Esophagus squamous epithelium (tissue), 4 donors: ENCODE measurements around the gene RFX1.

Experiments
- POLR2A ChIP-seq, 4 donors: fragments of 450-650 bp; IDR thresholded peaks; one replicate each; pipeline ENCODE4 v1.6.1; 2017; ENCODE audit warnings: antibody characterized with exemption in 4 of 4, mild to moderate bottlenecking in 4 of 4, moderate library complexity in 3 of 4
- TF ChIP-seq, protein P1 (sequence below), 6 experiments: fragments of 450-650 bp in 4 of 6; fragments of 200-600 bp in 2 of 6; sonication (generic) in 2 of 6; IDR thresholded peaks; one replicate each; pipeline ENCODE4 v1.5.1; 2016 to 2019; ENCODE audit warnings: antibody characterized with exemption in 6 of 6, mild to moderate bottlenecking in 4 of 6, moderate library complexity in 4 of 6

DNA sequence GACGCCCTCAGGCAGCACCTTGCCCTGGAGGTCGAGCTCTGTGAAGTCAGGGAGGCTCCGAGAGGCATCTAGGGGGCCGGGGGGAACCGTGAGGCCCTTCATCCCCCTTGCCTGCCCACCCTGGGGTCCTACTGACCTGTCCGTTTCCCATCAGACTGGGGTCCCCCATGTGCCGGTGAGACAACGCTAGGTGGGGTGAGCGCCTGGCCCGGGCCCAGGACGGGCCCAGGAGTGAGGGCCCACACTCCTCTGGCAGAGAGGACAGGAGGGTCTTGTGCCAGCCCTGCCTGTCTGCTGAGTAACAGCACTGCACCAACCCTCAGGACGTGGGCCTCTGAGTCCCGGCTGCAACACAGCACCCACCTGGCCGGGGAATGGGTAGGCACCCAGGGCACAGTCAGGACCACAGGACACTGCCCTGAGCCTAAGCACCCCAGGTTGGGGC, 39.4 kb downstream of the RFX1 start:
- TF ChIP-seq, protein P1, sequence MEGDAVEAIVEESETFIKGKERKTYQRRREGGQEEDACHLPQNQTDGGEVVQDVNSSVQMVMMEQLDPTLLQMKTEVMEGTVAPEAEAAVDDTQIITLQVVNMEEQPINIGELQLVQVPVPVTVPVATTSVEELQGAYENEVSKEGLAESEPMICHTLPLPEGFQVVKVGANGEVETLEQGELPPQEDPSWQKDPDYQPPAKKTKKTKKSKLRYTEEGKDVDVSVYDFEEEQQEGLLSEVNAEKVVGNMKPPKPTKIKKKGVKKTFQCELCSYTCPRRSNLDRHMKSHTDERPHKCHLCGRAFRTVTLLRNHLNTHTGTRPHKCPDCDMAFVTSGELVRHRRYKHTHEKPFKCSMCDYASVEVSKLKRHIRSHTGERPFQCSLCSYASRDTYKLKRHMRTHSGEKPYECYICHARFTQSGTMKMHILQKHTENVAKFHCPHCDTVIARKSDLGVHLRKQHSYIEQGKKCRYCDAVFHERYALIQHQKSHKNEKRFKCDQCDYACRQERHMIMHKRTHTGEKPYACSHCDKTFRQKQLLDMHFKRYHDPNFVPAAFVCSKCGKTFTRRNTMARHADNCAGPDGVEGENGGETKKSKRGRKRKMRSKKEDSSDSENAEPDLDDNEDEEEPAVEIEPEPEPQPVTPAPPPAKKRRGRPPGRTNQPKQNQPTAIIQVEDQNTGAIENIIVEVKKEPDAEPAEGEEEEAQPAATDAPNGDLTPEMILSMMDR (IDR thresholded peaks at IDR 0.05): no peak
- TF ChIP-seq POLR2A (IDR thresholded peaks at IDR 0.05): no peak
